ENCODE data around the gene PPM1A.
A peak's percentile ranks its signal among the peaks of the same experiment; 100 is the strongest.

Gene PPM1A

DNA sequence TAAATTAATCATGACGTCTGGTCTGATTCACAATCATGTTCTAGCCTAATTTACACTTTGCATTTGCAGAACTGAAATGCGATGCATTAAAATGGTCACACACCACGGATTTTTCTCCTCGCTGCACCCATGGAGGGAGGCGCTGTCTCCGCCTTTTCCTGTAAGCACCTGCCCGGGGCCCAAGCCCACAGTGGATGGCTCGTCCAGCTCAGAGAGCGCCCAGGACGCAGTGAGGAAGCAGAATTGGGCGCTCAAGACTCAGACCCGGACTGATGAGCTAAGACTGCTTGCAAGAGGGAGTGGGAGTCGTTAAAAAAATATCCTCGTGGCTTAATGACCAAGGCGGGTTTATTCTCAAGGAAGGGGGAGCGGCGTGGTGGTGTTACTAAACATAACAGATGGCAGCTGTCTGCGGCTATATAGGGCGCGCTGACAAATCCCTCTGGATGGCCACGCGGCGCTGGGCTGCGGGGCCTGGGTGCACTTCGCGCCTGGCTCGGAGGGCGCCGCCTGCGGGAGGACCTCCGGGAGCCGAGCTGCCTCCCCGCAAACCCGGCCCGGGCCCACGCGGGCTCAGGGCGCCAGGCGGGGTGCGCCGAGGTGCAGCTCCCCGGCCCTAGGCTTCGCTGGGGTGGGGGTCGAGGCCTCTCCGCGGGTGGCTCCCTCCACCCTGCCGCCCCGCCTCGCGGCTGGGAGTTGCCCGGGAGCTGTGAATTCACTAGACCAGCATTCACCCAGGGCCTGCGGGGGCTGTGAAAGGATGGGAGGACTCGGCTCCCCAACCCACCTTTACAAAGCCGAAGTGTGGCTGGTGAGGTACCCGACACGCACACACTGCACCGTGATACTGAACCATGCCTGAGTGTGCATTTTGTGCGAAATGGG lies 78.7 kb downstream of the PPM1A start:
- DNase-seq, result peak; percentile 77 to 83

DNA sequence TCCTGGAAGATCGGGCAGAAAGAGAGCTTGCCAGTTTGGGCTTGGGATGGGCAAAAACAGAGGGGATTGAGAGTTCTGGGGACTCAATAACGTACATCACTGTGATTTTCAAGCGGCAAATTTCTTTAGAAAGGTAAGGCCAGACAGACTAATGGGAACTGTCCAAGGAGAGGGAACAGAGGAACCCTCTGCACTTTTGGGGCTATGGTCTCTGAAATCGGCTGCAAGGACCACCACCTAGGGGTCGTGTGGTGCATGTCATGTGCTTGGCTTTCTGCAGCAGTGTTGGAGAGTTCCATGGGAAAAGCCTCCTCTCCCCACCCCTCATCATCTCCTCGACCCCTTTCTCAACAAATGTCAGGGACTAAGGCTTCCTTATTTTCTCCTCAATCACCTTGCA lies 79.6 kb downstream of the PPM1A start:
- DNase-seq, result peak; percentile 18 to 43

DNA sequence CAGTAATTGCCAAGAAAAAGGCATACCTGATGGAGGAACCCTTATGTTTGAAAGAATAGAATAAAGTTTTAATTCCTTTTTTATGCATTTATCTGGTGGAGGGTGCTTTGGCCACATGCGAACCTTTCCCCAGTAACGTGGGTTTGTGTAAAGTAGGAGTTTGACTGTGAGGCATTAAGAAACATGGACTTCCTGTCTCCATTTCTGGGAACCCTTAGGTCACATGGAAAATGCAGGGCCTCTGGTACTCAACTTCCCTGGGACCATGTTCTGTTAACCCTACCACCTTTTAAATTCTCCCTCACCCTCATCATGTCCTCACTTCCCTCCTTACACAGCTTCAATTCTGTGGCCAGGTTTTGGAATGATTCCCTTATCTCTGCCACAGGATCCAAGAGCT lies 80.3 kb downstream of the PPM1A start:
- no peak for DNase-seq

DNA sequence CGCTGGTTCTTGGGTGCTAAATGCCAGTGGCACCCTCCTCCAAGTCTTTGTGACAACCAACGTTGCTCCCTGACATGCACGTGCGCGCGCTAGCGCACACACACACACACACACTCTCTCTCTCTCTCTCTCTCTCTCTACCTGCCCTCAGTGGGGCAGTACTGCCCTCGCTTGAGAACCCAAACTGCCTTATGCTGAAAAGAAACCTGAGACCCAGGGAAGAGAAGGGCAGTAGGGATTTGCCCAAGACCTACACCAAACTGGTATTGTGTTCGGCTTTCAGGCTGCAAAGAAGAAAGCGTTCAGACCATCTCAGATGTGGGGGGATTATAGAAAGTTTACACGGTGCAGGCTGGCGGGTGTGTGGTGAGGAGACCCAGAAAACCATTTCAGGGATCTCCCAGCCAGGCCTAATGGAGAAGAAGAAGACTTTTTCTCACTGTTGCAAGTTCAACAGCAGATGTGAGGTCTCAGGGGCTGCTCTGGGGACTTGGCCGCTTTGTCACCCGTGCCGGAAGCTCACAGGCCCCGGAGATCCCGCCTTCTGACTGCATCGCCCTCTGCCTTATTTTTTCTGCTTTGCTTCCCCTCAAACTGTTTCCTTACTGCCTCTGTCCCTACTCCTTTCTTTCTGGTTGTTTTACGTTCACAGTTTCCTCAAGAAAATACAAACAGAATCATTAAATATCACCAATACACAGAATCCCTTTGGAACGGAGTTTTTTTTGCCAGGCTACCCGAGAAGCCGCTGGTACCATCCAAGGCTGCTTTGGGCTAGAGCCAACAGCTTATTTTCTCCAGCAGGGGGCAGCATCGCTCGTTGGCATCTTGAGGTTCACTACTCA lies 82.4 kb downstream of the PPM1A start:
- DNase-seq, result peak; percentile 75 to 78

DNA sequence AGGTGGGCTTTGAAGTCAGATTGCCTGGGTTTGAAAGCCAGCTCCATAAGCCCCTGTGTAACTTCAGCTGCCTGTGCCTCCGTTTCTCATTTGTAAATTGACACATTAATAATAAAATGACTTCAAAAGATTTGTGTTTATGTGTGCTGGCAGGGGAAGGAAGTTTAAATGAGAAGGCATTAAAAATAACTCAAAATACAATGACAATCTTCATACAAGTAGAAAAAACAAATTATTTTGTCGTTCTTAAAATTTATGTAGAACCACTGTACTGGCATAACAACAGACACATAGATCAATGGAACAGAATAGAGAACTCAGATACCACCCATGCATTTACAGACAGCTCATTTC lies 83.0 kb downstream of the PPM1A start:
- no peak for DNase-seq

DNA sequence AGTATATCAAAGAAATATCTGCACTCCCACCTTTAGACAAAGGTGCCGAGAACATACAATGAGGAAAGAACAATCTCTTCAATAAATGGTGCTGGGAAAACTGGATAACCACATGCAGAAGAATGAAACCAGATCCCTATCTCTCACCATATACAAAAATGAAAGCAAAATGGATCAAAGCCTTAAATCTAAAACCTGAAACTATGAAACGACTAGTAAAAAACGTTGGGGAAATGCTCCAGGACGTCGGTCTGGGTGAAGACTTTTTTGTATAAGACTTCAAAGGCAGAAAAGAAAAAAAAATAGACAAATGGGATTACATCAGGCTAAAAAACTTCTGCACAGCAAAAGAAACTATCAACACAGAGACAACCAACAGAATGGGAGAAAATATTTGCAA lies 83.8 kb downstream of the PPM1A start:
- DNase-seq, result no peak

DNA sequence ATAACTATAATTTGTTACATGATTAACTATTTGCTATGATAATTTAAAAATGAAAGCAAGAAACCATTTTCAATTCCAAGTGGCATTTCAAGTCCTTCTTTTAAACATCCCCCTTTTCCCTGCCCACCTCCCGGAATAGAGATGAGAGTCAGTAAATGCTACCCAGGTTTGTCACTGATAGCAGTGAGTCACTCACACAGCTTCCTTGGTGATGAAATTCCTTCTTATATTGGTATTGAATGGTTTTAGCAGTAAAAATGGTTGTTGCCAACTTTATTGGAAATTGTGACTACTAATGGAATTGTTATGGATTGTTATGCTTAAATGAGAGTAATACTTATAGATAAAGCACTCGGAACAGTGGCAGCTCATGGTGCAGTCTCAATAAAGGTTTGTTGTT lies 90.5 kb downstream of the PPM1A start:
- no peak for DNase-seq

DNA sequence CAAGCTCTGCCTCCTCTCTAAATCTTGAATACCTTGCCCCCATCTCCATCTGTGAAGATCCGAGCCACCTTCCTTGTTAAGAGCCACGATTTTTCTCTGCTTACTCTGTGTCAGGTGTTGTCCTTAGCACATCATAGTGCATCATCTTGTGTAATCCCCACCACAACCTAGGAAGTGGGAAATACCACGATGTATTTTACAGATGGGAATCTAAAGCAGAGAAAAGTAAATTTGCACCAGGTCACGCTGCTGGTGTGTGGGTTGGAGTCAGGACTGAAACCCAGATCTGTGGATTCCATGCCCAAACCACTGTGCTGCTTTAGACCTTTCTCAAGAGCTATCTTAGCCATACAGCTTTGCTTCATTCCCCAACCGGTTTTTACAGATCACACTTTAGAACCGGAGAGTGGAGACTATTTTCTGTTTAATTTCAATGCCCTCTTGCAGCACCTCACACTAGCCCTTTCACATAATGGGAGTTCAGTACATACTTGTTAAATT lies 94.6 kb downstream of the PPM1A start:
- DNase-seq, result no peak

DNA sequence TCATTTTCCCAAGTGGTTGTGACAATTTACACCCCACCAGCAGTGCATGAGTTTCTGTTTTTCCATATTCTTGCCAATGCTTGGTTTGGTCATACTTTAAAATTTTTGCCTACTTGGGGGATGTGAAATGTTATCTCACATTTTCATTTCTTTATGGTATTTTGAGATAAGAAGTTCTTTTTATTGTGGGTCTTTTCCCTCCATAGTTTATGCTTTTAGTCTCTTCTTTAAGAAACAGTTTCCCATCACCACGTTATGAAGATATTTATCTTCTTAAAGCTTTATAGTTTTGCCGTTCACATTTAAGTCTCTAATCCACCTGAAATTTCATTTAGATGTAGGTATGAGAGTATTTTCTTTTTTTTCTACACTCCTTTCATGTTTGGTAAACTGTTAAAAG lies 95.7 kb downstream of the PPM1A start:
- DNase-seq, result no peak

DNA sequence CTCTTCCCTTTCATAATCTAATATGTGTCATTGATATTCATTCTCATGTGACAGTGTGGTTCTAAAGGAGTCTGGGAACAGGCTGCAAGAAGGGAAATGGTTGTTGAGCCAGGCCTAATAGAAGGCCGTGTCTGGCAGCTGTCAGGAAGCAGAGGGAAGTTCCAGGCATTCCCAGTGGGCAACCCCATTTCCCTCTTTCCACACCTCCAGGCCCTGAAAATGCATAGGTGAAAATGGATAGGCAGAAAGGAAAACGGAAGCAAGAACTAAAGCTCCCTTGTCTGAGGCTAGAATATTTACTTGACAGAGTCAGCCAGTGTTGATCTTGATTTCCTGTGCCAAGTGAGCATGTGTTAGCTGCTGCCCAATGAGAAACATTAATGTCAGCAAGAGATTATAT lies 97.7 kb downstream of the PPM1A start:
- peak in 1 of 2 experiments; percentile 3 for DNase-seq

DNA sequence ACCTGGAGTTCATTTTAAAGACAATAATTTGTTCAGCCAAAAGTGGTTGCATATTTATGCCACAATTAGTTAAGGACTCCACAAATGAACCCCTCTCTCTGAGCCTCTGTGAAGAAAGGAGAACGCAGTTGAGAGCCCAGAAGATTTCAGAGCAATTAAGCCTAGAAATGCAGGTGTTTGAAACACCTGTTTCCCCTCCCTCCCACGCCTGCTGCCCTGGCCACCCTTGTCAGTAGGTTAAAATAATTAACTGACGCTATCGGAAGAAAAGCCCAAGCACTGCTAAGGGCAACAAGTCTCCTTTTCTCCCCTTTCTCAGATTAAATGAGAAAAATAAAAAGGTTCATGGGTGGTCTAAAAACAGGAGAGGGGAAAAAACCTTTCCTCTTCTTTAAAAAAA lies 99.2 kb downstream of the PPM1A start:
- DNase-seq, result no peak

All from SHP77 (cell line).